ENCODE results near the gene OR1J2.

OR1J2 gene

DNA sequence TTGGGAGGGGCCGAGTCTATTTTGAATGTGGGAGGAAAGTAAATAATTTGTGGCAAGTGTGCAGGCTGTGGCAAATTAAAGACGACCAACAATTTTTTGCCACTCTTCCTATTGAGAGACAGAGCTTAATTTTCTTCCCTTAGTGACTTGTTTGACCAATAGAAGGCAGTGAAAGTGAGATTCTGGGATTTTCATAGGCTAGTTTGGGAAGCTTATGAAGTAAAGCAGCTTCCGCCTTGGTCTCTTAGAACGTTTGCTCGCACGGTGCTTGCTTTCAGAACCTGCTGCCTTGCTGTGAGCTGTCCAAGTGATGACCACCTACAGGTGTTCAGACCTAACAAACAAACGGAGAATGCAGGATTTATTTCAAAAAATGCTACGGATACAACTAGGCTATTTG is 35.6 kb downstream of the OR1J2 start:
- in situ Hi-C loops (cut with MboI; ENCODE audit: low pct_unique_long_range_greater_than_20kb, low sequenced_read_pairs, unreplicated experiment) = no loop called here
- TF ChIP-seq, protein P1, sequence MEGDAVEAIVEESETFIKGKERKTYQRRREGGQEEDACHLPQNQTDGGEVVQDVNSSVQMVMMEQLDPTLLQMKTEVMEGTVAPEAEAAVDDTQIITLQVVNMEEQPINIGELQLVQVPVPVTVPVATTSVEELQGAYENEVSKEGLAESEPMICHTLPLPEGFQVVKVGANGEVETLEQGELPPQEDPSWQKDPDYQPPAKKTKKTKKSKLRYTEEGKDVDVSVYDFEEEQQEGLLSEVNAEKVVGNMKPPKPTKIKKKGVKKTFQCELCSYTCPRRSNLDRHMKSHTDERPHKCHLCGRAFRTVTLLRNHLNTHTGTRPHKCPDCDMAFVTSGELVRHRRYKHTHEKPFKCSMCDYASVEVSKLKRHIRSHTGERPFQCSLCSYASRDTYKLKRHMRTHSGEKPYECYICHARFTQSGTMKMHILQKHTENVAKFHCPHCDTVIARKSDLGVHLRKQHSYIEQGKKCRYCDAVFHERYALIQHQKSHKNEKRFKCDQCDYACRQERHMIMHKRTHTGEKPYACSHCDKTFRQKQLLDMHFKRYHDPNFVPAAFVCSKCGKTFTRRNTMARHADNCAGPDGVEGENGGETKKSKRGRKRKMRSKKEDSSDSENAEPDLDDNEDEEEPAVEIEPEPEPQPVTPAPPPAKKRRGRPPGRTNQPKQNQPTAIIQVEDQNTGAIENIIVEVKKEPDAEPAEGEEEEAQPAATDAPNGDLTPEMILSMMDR (IDR thresholded peaks at IDR 0.05; ENCODE audit: extremely low read depth, insufficient read depth, missing control alignments) = no peak
- no peak for DNase-seq (ENCODE audit: low spot score)

DNA sequence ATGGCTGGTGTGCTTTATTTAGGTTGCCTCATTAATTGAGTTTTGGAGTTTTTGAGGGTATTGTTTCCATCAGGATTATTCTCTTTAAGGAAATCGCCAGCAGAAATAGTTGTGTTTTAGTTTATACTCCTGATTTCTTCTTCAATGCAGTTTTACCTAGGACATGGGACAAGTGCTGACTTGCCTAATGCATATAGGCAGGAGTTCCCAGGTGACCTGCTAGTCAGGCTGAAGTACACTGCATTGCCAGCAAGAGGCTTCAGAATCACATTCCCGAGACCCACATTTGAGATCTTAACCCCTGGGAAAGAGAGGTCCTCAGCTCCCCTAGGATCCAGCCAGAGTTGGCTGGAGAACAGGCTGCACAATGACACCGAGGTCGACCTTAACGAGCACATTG is 40.8 kb downstream of the OR1J2 start:
- in situ Hi-C loops (cut with MboI; ENCODE audit: low pct_unique_long_range_greater_than_20kb, low sequenced_read_pairs, unreplicated experiment) = no loop called here
- no peak for DNase-seq (ENCODE audit: low spot score)
- TF ChIP-seq, protein P1 (IDR thresholded peaks at IDR 0.05; ENCODE audit: extremely low read depth, insufficient read depth, missing control alignments) = no peak

DNA sequence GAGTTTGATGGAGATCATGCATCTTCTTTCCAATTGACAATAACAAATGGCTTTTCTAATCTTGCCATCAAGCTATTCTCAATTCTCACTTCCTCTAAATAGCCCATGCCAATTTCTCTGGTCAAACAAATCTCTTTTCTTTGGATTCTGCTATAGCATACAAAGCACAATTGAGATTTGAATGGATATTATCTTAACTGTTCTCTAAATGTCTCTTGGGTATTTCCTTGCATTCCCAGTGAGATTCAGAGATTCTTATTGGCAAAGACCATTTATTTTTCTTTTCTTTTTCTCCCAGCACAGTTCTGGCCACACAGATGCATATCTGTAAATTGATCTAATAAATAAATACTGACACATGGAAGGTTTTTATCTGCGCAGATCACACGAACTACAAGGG is 42.2 kb downstream of the OR1J2 start, which contains the start of gene OR1N2:
Gene OR1N2 (plus strand): TSS at position 301 of the 400 bp plus-strand sequence. CDS start 100 bp downstream, outside the sequence.
- DNase-seq (ENCODE audit: low spot score) = no peak
- in situ Hi-C loops (cut with MboI; ENCODE audit: low pct_unique_long_range_greater_than_20kb, low sequenced_read_pairs, unreplicated experiment) = no loop called here
- TF ChIP-seq, protein P1 (IDR thresholded peaks at IDR 0.05; ENCODE audit: extremely low read depth, insufficient read depth, missing control alignments) = no peak

Data from GM13977 (cell line).